Liver (tissue), 9 donors: ENCODE data around the gene ZNF48. TPM values are rescaled to one million over a fixed set of nuclear protein-coding genes. Genes with fewer than 3 reads are reported as not detected.

Source experiments
- DNase-seq: peaks from one replicate; pipeline ENCODE4 v3.0.0-alpha.2; 2017; ENCODE audit warnings: low spot score
- H3K27ac ChIP-seq, 2 donors: one replicate each; pipeline ENCODE4 v1.7.0; 2013; ENCODE audit warnings: inconsistent platforms in 2 of 2, low read length in 2 of 2, control low read depth in 1 of 2, low read depth in 1 of 2, mild to moderate bottlenecking in 1 of 2
- H3K27me3 ChIP-seq, 4 donors: one replicate each; pipeline versions ENCODE4 v1.6.1 to v1.7.0; 2013; ENCODE audit warnings: low read length in 3 of 4, inconsistent platforms in 1 of 4, mild to moderate bottlenecking in 1 of 4, moderate library complexity in 1 of 4; ENCODE audit not compliant: control insufficient read depth in 4 of 4, insufficient read depth in 4 of 4
- H3K36me3 ChIP-seq, 4 donors: one replicate each; pipeline versions ENCODE4 v1.6.1 to v1.7.0; 2013; ENCODE audit warnings: low read length in 3 of 4, mild to moderate bottlenecking in 3 of 4, low read depth in 1 of 4, moderate library complexity in 1 of 4; ENCODE audit not compliant: control insufficient read depth in 4 of 4, insufficient read depth in 3 of 4
- H3K4me1 ChIP-seq, 4 donors: one replicate each; pipeline versions ENCODE4 v1.6.1 to v1.7.0; 2013; ENCODE audit warnings: low read length in 3 of 4, mild to moderate bottlenecking in 3 of 4, moderate library complexity in 1 of 4; ENCODE audit not compliant: control insufficient read depth in 4 of 4, insufficient read depth in 4 of 4
- H3K4me3 ChIP-seq, 3 donors: one replicate each; pipeline versions ENCODE4 v1.6.1 to v1.7.0; 2013; ENCODE audit warnings: low read length in 3 of 3, control low read depth in 1 of 3, low read depth in 1 of 3, mild to moderate bottlenecking in 1 of 3
- H3K9ac ChIP-seq, 2 donors: one replicate each; pipeline ENCODE4 v1.7.0; 2013; ENCODE audit warnings: low read length in 2 of 2, mild to moderate bottlenecking in 2 of 2, moderate library complexity in 2 of 2, control low read depth in 1 of 2, low read depth in 1 of 2
- H3K9me3 ChIP-seq, 4 donors: one replicate each; pipeline versions ENCODE4 v1.6.1 to v1.7.0; 2013; ENCODE audit warnings: low read length in 3 of 4; ENCODE audit not compliant: control insufficient read depth in 4 of 4
- ATF3 ChIP-seq: IDR thresholded peaks from 2 replicates; pipeline ENCODE4 v1.6.1; 2016; ENCODE audit warnings: antibody characterized with exemption
- CTCF ChIP-seq: fragments of 150-350 bp; IDR thresholded peaks from 2 replicates; pipeline ENCODE4 v1.5.1; 2017; ENCODE audit warnings: improper control_type of control experiment, low read depth, low read length; ENCODE audit not compliant: missing input control
- EGR1 ChIP-seq, 2 donors: IDR thresholded peaks; 2 replicates each; pipeline ENCODE4 v1.6.1; 2016 to 2018; ENCODE audit warnings: antibody characterized with exemption in 2 of 2, low read depth in 2 of 2
- FOXA1 ChIP-seq: IDR thresholded peaks from 2 replicates; pipeline ENCODE4 v1.6.1; 2016; ENCODE audit warnings: antibody characterized with exemption
- FOXA2 ChIP-seq: IDR thresholded peaks from 2 replicates; pipeline ENCODE4 v1.6.1; 2016; ENCODE audit warnings: antibody characterized with exemption
- GABPA ChIP-seq, 2 donors: IDR thresholded peaks in 1 of 2; conservative IDR thresholded peaks in 1 of 2; 2 replicates each; pipeline ENCODE4 v1.6.1; 2016; ENCODE audit warnings: antibody characterized with exemption in 2 of 2, mild to moderate bottlenecking in 1 of 2, moderate library complexity in 1 of 2
- HNF4A ChIP-seq, 2 donors: conservative IDR thresholded peaks; 2 replicates each; pipeline ENCODE4 v1.6.1; 2016; ENCODE audit warnings: antibody characterized with exemption in 2 of 2, mild to moderate bottlenecking in 2 of 2
- JUND ChIP-seq, 2 donors: IDR thresholded peaks; 2 replicates each; pipeline ENCODE4 v1.6.1; 2016; ENCODE audit warnings: antibody characterized with exemption in 2 of 2
- MAX ChIP-seq: IDR thresholded peaks from 2 replicates; pipeline ENCODE4 v1.6.1; 2016; ENCODE audit warnings: antibody characterized with exemption
- NR2F2 ChIP-seq: IDR thresholded peaks from 2 replicates; pipeline ENCODE4 v1.6.1; 2016; ENCODE audit warnings: antibody characterized with exemption
- RAD21 ChIP-seq, 2 donors: IDR thresholded peaks; 2 replicates each; pipeline ENCODE4 v1.6.1; 2016; ENCODE audit warnings: antibody characterized with exemption in 2 of 2, mild to moderate bottlenecking in 2 of 2
- REST ChIP-seq: IDR thresholded peaks from 2 replicates; pipeline ENCODE4 v1.6.1; 2016; ENCODE audit warnings: antibody characterized with exemption, mild to moderate bottlenecking
- RXRA ChIP-seq, 2 donors: IDR thresholded peaks; 2 replicates each; pipeline ENCODE4 v1.6.1; 2017 to 2018; ENCODE audit warnings: antibody characterized with exemption in 2 of 2, mild to moderate bottlenecking in 1 of 2
- SP1 ChIP-seq: IDR thresholded peaks from 2 replicates; pipeline ENCODE4 v1.6.1; 2018; ENCODE audit warnings: antibody characterized with exemption, mild to moderate bottlenecking
- TAF1 ChIP-seq: conservative IDR thresholded peaks from 2 replicates; pipeline ENCODE4 v1.6.1; 2016; ENCODE audit warnings: antibody characterized with exemption, mild to moderate bottlenecking
- YY1 ChIP-seq: IDR thresholded peaks from 2 replicates; pipeline ENCODE4 v1.6.1; 2016; ENCODE audit warnings: antibody characterized with exemption, mild to moderate bottlenecking
- ZBTB33 ChIP-seq: IDR thresholded peaks from 2 replicates; pipeline ENCODE4 v1.6.1; 2016; ENCODE audit warnings: antibody characterized with exemption
- WGBS: extraction: QIAGEN DNeasy Blood & Tissue Kit; methylation state at CpG from one replicate; pipeline ENCODE4 v1.1.7; 2013; 5-methylcytosine and 5-hydroxymethylcytosine counted together
- polyA plus RNA-seq, 2 donors: library from polyadenylated mRNA; stranded (reverse) in 1 of 2; unstranded in 1 of 2; fragments of 200-250 nt in 1 of 2; fragments of >200 nt in 1 of 2; fragmentation: Nextera tagmentation in 1 of 2; extraction: Ambion mirVana in 1 of 2; gene quantifications; one replicate each; pipeline versions ENCODE4 v1.2.1 to v1.2.3, GENCODE V29; 2013 to 2015
- total RNA-seq, 2 donors: library from RNA; depleted of rRNA; stranded (reverse); fragments of >200 nt; gene quantifications; one replicate each; pipeline ENCODE4 v1.2.3, GENCODE V29; 2014
- donor health status: healthy.
- donor health status: healthy.
- donor health status: healthy.
- donor health status: healthy.
- donor health status: healthy.

The ZNF48 gene
- total and polyA plus RNA-seq, 4 donors = 2.3 to 4.7 (median 3.1) TPM

GRCh38 chr16:30359871-30360170 is 35.4 kb upstream of the ZNF48 start:
- Histone ChIP-seq H3K9ac (no peak overlapping the region), H3K4me3 (no peak overlapping the region), H3K9me3 (no peaks in the 10 kb centered on the region), H3K27ac (no peak overlapping the region), H3K27me3 (no peaks in the 10 kb centered on the region), H3K4me1 (peaks cover 4 to 28% (median 21%) of the 10 kb centered on the region in 4 donors), H3K36me3 (peaks cover 4 to 26% (median 14%) of the 10 kb centered on the region in 4 donors)
- DNase-seq = no peak
- WGBS = 93% methylated on average over 6 of the region's 6 CpGs
- no peak for TF ChIP-seq FOXA1
- no peak for TF ChIP-seq CTCF
- TF ChIP-seq ZBTB33 = no peak
- TF ChIP-seq RXRA (IDR thresholded peaks at IDR 0.05) = no peak
- no peak for TF ChIP-seq YY1
- TF ChIP-seq NR2F2 = no peak
- TF ChIP-seq GABPA (IDR thresholded peaks at IDR 0.05 in 1 of 2, conservative IDR thresholded peaks at IDR 0.05 in 1 of 2) = no peak
- TF ChIP-seq MAX = no peak
- TF ChIP-seq TAF1 = no peak
- no peak for TF ChIP-seq EGR1 (IDR thresholded peaks at IDR 0.05; ENCODE audit: low read depth in 2 of 2)
- no peak for TF ChIP-seq JUND (IDR thresholded peaks at IDR 0.05)
- TF ChIP-seq REST = no peak
- no peak for TF ChIP-seq HNF4A (conservative IDR thresholded peaks at IDR 0.05)
- TF ChIP-seq FOXA2 = no peak

GRCh38 chr16:30361180-30361579 is 34.0 kb upstream of the ZNF48 start:
- Histone ChIP-seq H3K27me3 (no peaks in the 10 kb centered on the region), H3K9me3 (no peaks in the 10 kb centered on the region), H3K27ac (no peak overlapping the region), H3K9ac (no peak overlapping the region), H3K36me3 (peaks cover 10 to 28% (median 19%) of the 10 kb centered on the region in 4 donors), H3K4me1 (peaks cover 0 to 19% (median 17%) of the 10 kb centered on the region in 4 donors), H3K4me3 (no peak overlapping the region)
- no peak for DNase-seq
- 96% methylated on average over 7 of the region's 7 CpGs for WGBS
- no peak for TF ChIP-seq EGR1 (IDR thresholded peaks at IDR 0.05; ENCODE audit: low read depth in 2 of 2)
- no peak for TF ChIP-seq JUND (IDR thresholded peaks at IDR 0.05)
- no peak for TF ChIP-seq GABPA (IDR thresholded peaks at IDR 0.05 in 1 of 2, conservative IDR thresholded peaks at IDR 0.05 in 1 of 2)
- no peak for TF ChIP-seq SP1
- no peak for TF ChIP-seq TAF1
- no peak for TF ChIP-seq RAD21 (IDR thresholded peaks at IDR 0.05)
- TF ChIP-seq RXRA (IDR thresholded peaks at IDR 0.05) = no peak
- no peak for TF ChIP-seq CTCF
- no peak for TF ChIP-seq ATF3
- TF ChIP-seq NR2F2 = no peak
- TF ChIP-seq MAX = no peak
- TF ChIP-seq FOXA1 = no peak
- TF ChIP-seq REST = no peak
- no peak for TF ChIP-seq HNF4A (conservative IDR thresholded peaks at IDR 0.05)
- no peak for TF ChIP-seq YY1
- no peak for TF ChIP-seq FOXA2
